NCI-H1436 (cell line): ENCODE measurements around the gene THAP2.

Experiments
- DNase-seq: peaks from one replicate; lab custom pipeline; 2025; lab: John Stamatoyannopoulos, UW

Gene THAP2

GRCh38 chr12:71663561-71664410, at the start of gene THAP2, which contains the start of gene ZFC3H1:
THAP2 (plus strand) TSS chr12:71664301; CDS start chr12:71664510, 209 bp downstream.
ZFC3H1 (minus strand) TSS chr12:71663848; CDS start chr12:71663610, 238 bp downstream.
- peak; percentile 97 for DNase-seq

- no peak for DNase-seq
Measured at GRCh38 chr12:71621938-71622337, 42.2 kb upstream of the THAP2 start.

- DNase-seq: no peak
Measured at GRCh38 chr12:71625476-71625875, 38.6 kb upstream of the THAP2 start.

GRCh38 chr12:71626098-71626497, 38.0 kb upstream of the THAP2 start:
- no peak for DNase-seq

DNA sequence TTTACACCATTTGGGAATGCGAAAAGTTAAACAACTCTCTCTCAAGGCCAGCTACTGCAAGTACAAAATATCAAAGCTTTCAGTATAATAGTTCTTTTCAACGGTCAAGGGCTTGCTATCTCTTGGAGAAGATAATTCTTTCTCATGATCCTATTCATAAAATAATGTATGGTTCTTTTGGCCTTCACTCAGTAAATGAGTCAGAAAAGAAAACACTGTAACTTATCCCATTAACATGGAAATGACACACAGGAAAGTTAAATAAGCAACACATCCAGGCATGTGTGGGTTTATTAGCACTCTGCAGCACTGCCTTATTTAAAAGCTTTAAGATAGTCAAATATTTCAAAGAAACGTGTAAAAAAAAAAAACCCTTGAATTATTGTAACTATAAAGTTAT, 37.3 kb upstream of the THAP2 start:
- no peak for DNase-seq

DNA sequence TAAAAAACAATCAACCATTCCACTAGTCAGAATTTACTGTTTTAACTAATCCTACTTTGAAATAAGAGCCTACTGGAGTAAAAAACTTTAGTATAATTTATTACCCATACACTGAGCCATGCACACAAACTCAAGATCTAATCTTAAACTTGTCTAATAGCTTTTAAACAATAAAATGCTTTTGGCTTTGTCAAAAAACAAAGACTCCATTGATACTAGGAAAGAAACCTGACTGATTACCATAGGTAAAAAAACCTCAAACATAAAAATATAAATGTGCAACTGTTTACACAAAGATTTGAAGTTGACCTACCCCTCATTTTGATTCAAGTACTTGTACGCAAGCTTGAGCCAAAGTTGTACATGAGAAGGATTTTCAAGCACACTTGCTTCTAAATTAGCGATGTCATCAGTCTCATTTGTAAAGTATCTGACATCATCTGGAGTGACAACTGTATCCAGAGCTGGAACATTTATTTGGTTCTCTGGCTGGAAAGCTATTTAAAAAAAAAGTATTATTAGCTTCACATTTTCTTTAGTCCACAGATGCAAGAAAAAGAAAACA, 36.6 kb upstream of the THAP2 start:
- no peak for DNase-seq

DNA sequence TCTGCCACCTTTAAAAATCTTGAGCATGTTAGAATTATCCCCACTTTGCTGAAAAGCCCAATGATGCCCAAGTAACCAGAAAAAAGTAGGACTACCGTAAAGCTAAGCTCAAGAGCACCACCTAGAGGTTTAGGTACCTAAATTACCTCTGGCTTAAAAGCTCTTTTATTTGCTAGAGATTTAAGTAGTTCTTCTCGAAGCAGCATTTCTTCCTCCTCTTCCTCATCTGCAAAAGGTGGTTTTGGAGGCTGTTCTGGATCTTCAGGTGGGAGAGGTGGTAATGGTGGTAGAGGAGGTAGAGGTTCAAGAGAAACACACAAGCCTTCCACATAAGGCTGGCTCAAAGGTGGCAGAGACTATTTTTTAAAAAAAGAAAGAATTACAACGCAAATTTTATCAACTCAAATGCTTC, 27.4 kb upstream of the THAP2 start:
- peak; percentile 64 for DNase-seq

GRCh38 chr12:71638499-71638898, 25.6 kb upstream of the THAP2 start:
- DNase-seq: no peak

- DNase-seq: no peak
Measured at GRCh38 chr12:71639341-71639760, 24.8 kb upstream of the THAP2 start.

DNA sequence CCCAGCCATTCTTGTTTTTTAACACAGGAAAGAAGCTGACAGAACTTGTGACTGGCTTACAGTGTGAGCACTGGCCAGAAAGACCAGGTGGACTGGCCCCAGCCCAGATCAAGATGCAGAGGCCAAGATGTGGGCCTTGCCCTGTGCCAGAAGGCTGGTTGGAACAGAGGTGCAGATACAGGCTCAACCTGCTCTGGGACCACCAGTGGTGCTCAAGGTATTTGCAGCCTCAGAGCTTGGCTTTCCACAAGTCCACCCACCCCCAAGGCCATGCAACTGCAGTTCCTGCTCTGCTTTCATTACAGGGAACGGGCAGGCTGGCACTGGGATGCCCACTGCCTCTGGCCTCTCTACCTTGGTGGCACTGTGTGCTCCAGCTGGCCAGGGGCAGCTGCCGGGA, 23.8 kb upstream of the THAP2 start:
- no peak for DNase-seq

DNA sequence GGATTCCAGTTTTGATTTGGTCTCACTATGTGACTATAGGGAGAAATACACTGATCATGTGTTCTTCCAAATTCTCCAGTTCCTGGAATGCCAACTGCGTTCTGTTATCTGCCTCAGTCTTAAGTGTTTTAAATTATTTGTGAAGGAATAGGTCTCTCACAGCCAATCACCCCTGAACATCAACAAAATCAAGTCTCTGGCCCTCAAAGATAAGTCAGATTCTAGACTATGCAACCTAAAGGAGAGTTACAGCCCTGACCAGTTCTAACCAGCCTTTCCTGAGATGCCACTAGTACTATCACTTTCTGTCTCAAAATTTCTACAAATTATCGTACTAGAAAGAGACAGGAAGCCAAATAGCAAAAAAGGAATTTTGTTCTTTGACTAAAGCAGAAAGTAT, 22.7 kb upstream of the THAP2 start:
- DNase-seq: no peak

- DNase-seq: no peak
Measured at GRCh38 chr12:71642264-71642663, 21.8 kb upstream of the THAP2 start.

DNA sequence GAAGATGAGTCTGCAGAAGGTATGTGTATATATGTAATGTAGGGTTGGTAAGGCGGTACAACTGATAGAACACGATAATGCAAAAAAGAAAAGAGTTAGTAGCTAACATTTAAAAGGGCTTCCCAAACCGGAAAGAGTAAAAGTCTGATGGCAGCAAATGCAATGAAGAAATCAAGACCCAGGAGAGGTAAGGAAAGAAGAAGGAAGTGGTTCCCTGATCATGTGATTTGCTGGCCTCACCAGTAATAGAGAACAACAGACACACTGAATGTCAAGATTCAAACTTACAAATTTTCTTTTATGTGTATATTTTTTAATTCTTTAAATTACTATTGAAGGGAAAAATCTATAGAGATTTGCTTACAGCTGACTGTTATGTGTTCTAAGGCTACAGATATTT, 18.8 kb upstream of the THAP2 start:
- no peak for DNase-seq

DNA sequence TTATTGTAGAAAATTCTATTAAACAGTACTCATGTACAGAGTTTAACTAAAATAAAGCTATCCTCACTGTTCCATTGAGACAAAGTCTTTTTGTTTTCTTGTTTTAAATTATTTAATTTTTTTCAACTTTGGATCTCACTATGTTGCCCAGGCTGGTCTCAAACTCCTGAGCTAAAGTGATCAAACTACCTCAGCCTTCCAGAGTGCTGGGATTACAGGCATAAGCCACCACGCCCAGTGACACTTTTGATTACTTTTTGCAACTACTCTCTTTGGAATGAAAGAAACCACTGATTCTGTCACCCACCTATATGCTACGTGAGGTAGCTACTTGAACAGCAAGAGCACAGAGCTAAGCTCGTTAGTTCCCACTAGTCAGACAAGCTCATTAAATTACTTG, 17.6 kb upstream of the THAP2 start:
- no peak for DNase-seq

DNA sequence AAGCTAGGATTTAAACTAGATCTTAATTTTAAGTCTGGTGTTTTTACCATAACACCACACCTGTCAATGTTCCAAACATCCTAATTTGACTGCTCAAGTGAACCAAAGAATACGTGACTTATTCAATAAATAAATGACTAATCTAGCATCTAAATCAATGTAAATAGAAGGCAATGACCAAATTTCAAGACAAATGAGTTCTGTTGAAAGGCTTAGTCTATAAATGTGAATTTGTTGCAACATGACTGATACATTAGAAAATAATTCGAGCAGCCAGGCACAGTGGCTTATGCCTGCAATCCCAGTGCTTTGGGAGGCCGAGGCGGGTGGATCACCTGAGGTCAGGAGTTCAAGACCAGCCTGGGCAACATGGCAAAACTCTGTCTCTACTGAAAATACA, 15.6 kb upstream of the THAP2 start:
- no peak for DNase-seq

- DNase-seq: no peak
Measured at GRCh38 chr12:71649401-71649800, 14.7 kb upstream of the THAP2 start.

- DNase-seq: no peak
Measured at GRCh38 chr12:71652656-71653055, 11.4 kb upstream of the THAP2 start.

DNA sequence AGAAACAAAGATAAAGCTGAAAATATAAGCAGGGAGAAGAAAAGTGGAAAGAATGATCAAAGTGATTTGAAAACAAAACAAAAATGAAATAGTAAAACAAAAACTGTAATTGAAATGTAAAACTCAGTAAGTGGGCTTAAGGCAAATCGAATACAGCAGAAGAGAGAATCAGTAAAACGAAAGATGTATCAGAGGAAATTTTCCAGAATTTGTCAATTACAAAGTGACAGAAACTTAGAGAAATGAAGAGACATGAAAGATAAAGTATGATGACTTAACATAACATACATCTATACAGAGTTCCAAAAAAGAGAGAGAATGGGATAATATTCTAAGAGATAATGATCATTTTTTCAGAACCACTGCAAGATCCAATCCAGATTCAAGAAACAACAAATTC, 11.0 kb upstream of the THAP2 start:
- no peak for DNase-seq

DNA sequence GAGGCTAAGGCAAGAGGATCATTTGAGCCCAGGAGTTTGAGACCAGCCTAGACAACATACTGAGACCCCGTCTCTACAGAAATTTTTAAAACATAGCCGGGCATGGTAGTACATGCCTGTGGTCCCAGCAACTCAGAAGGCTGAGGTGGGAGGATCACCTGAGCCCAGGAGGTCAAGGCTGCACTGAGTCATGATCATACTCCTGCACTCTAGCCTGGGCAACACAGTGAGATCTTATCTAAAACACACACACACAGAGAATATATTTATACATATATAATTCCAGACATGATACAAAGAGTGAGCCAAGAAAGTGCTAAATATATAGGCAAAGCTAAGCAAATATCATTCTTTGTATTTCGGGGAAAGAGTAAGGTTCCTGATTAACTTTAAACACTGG, 9.9 kb upstream of the THAP2 start:
- DNase-seq: no peak

DNA sequence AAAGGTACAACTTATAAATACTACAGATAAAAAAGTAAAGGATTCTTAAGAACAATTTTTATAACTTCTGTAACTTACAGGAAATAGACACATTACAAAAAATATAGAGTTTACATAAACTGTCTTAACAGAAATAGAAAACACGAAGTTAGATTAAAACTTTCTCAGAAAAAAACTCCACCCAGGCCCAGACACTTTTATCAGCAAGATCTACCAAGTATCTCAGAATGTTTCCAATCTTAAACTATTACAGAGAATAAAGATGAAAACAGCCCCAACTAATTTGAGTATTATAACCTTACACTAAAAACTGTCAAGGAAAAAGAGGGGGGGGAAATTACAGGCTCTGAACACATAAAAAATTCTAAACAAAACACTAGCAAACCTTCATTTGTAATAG, 8.6 kb upstream of the THAP2 start:
- no peak for DNase-seq

DNA sequence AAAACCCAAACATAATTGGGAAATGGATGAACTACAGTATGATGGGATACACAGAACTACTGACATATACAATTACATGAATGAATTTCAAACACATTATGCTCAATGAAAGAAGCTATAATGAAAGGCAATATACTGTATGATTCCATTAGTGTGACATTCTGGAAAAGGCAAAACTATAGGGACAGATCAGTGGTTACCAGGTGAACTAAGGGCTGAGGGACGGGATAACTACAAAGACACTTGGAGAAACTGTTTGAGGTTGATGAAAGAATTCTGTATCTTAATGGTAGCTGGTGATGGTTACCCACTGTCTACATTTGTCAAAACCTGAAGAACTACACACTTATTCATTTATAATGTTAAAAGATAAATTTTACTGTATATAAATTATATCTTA, 8.2 kb upstream of the THAP2 start:
- DNase-seq: no peak

DNA sequence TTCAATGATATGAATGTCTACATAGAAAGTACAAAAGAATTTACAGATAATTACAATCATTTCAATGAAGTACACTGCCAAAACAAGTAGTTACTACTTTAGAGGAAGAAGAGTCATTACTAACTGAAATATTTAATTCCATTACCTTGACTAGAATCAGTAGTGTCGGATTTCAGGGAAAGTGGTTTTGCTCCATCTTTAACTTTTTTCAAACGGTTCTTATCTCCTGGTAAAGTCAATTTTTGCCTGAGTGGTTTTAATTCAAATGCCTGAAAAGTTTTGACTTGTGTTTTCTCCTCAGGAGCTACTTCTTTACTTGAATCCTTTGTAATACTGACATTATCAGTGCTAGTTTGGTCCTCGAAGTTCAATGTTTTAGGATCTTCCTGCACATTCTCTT, 7.4 kb upstream of the THAP2 start:
- DNase-seq: no peak

DNA sequence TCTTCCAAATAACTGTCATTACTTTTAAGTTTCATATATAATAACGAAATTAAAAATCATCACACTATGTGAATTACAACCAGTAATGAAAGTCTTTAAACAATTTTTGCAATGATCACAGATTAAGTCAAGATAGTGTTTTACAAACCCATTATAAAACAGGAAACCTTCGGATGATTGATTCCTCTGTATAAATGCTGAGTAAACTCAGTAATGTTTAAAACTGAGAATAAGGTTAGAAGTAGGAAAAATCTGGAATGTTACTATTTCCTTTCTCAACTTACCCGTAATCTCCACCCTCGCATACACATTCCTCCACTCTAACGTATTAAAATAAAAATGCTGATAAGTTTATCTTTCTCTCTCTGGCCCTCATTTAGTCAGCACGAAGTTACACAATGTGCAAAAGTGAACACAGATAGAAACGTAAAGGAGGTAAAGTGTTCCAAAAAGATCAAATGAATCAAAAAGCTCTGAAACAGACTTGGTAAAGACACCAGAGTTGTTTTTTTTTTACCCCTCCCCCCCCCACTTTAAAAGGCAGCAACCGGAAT, 2.0 kb upstream of the THAP2 start:
- no peak for DNase-seq
